Lung (tissue), 12 donors: ENCODE measurements around the gene CLEC2D. TPM values are rescaled to one million over a fixed set of nuclear protein-coding genes. Genes with fewer than 3 reads are reported as not detected.

ENCODE experiments used
- ATAC-seq: fragments of 200-7000 bp; cut with Tn5 transposase; one replicate; pipeline ENCODE4 v1.9.1; 2020; ENCODE audit warnings: moderate number of reproducible peaks; ENCODE audit not compliant: insufficient read depth, low FRiP score
- DNase-seq, 3 donors: peaks; one replicate each; pipeline ENCODE4 v3.0.0-alpha.2; 2013 to 2017
- H3K27ac ChIP-seq, 2 donors: one replicate each; pipeline ENCODE4 v1.5.1; 2013; ENCODE audit warnings: mild to moderate bottlenecking in 2 of 2, moderate library complexity in 2 of 2, control low read depth in 1 of 2, inconsistent platforms in 1 of 2, low read depth in 1 of 2, low read length in 1 of 2
- H3K27me3 ChIP-seq, 3 donors: one replicate each; pipeline ENCODE4 v1.5.1; 2013; ENCODE audit warnings: low read length in 2 of 3; ENCODE audit not compliant: control insufficient read depth in 3 of 3, insufficient read depth in 3 of 3
- H3K36me3 ChIP-seq, 4 donors: one replicate each; pipeline ENCODE4 v1.5.1; 2013; ENCODE audit warnings: low read length in 4 of 4, mild to moderate bottlenecking in 1 of 4, moderate library complexity in 1 of 4; ENCODE audit not compliant: control insufficient read depth in 4 of 4, insufficient read depth in 4 of 4
- H3K4me1 ChIP-seq, 5 donors: one replicate each; pipeline ENCODE4 v1.5.1; 2013; ENCODE audit warnings: low read length in 5 of 5, mild to moderate bottlenecking in 2 of 5, moderate library complexity in 1 of 5; ENCODE audit not compliant: control insufficient read depth in 5 of 5, insufficient read depth in 5 of 5
- H3K4me3 ChIP-seq: one replicate; pipeline ENCODE4 v1.5.1; 2013; ENCODE audit warnings: mild to moderate bottlenecking, control low read depth, moderate library complexity
- H3K9ac ChIP-seq, 2 donors: one replicate each; pipeline ENCODE4 v1.5.1; 2013; ENCODE audit warnings: low read length in 2 of 2, control low read depth in 1 of 2; ENCODE audit not compliant: insufficient read depth in 1 of 2
- H3K9me3 ChIP-seq, 4 donors: one replicate each; pipeline ENCODE4 v1.5.1; 2013; ENCODE audit warnings: low read length in 3 of 4, mild to moderate bottlenecking in 1 of 4, moderate library complexity in 1 of 4; ENCODE audit not compliant: control insufficient read depth in 4 of 4, insufficient read depth in 3 of 4
- CTCF ChIP-seq: IDR thresholded peaks from 2 replicates; pipeline ENCODE4 v1.5.1; 2012; ENCODE audit warnings: mild to moderate bottlenecking; ENCODE audit errors: control extremely low read depth, extremely low read depth
- WGBS, 2 donors: extraction: QIAGEN DNeasy Blood & Tissue Kit; methylation state at CpG; one replicate each; pipeline ENCODE4 v1.1.7; 2013; 5-methylcytosine and 5-hydroxymethylcytosine counted together
- polyA plus RNA-seq, 2 donors: library from polyadenylated mRNA; stranded (reverse); fragments of 200-250 nt; gene quantifications; one replicate each; pipeline ENCODE4 v1.2.1, GENCODE V29; 2013
- total RNA-seq, 2 donors: library from RNA; depleted of rRNA in 1 of 2; stranded (reverse); fragments of >200 nt in 1 of 2; gene quantifications; one replicate each; pipeline ENCODE4 v1.2.1, GENCODE V29; 2014 to 2021
- donor health status: control.
- donor health status: control.
- donor health status: Bipolar disorder and iron deficiency.
- donor health status: healthy.
- donor health status: DM: yes; HTN: yes; CAD: no.

The CLEC2D gene
- total and polyA plus RNA-seq, 4 donors: 4.4 to 30.5 (median 9.0) TPM

GRCh38 chr12:9634969-9635754 is 34.4 kb upstream of the CLEC2D start:
- H3K36me3 ChIP-seq: no peaks in the 10 kb centered on the region
- no peaks in the 10 kb centered on the region for H3K9me3 ChIP-seq
- H3K4me3 ChIP-seq: no peak overlapping the region
- H3K9ac ChIP-seq: no peak overlapping the region
- no peak overlapping the region for H3K27ac ChIP-seq
- WGBS, 2 donors: 41 to 48% methylated on average over 2 of the region's 2 CpGs
- ATAC-seq: no peak
- no peaks in the 10 kb centered on the region for H3K27me3 ChIP-seq
- no peaks in the 10 kb centered on the region for H3K4me1 ChIP-seq
- no peak for TF ChIP-seq CTCF
- no peak for DNase-seq

- Histone ChIP-seq H3K27me3 (no peaks in the 10 kb centered on the region), H3K9ac (no peak overlapping the region), H3K4me3 (no peak overlapping the region), H3K4me1 (no peaks in the 10 kb centered on the region), H3K9me3 (no peaks in the 10 kb centered on the region), H3K36me3 (no peaks in the 10 kb centered on the region), H3K27ac (no peak overlapping the region)
- ATAC-seq (no peak), DNase-seq (no peak)
- 79 to 88% methylated on average over 4 of the region's 4 CpGs for WGBS, 2 donors
- TF ChIP-seq CTCF: no peak
These were observed 33.2 kb upstream of the CLEC2D start for GRCh38 chr12:9636150-9636850.

- no peaks in the 10 kb centered on the region for H3K9me3 ChIP-seq
- no peaks in the 10 kb centered on the region for H3K4me1 ChIP-seq
- no peaks in the 10 kb centered on the region for H3K27me3 ChIP-seq
- H3K36me3 ChIP-seq: no peaks in the 10 kb centered on the region
- no peak overlapping the region for H3K4me3 ChIP-seq
- TF ChIP-seq CTCF: no peak
- no peak for DNase-seq
- no peak for ATAC-seq
- 92% methylated on average over 5 of the region's 5 CpGs for WGBS, 2 donors
- H3K9ac ChIP-seq: no peak overlapping the region
- H3K27ac ChIP-seq: no peak overlapping the region
These were observed 32.7 kb upstream of the CLEC2D start for GRCh38 chr12:9636851-9637206.
